ENCODE results near the gene ACADS.

The ACADS gene

DNA sequence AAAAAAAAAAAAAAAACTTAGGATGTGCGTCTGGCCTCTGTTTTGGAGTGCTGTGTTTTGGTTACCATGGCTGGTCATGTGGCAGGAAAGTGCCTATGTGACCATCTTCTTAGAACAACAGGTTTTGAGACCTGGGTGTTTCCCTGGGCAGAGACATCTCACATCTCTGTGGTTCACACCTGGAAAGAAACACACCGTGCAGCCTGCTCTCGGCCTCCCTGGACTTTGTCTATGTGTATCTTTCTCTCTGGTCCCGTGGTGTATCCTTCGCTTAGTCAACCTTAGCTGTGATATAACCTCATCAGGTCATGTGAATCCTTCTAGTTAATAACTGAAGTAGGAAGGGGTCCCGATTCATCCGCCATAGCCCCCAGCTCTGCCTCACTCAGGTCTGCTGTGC is 22.6 kb downstream of the ACADS start:
- no peak for DNase-seq
- TF ChIP-seq, protein P1, sequence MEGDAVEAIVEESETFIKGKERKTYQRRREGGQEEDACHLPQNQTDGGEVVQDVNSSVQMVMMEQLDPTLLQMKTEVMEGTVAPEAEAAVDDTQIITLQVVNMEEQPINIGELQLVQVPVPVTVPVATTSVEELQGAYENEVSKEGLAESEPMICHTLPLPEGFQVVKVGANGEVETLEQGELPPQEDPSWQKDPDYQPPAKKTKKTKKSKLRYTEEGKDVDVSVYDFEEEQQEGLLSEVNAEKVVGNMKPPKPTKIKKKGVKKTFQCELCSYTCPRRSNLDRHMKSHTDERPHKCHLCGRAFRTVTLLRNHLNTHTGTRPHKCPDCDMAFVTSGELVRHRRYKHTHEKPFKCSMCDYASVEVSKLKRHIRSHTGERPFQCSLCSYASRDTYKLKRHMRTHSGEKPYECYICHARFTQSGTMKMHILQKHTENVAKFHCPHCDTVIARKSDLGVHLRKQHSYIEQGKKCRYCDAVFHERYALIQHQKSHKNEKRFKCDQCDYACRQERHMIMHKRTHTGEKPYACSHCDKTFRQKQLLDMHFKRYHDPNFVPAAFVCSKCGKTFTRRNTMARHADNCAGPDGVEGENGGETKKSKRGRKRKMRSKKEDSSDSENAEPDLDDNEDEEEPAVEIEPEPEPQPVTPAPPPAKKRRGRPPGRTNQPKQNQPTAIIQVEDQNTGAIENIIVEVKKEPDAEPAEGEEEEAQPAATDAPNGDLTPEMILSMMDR (IDR thresholded peaks at IDR 0.05), result no peak
- H3K4me3 Mint-ChIP-seq, result no peak overlapping the region
- H3K27ac Mint-ChIP-seq, result peak overlapping the region; percentile 34
- no peaks in the 10 kb centered on the region for H3K9me3 Mint-ChIP-seq
- H3K27me3 Mint-ChIP-seq (ENCODE audit: low read depth, poor library complexity), result peaks cover 15% of the 10 kb centered on the region
- H3K36me3 Mint-ChIP-seq (ENCODE audit: low read depth), result no peaks in the 10 kb centered on the region
- H3K4me1 Mint-ChIP-seq, result peaks cover 36% of the 10 kb centered on the region

DNA sequence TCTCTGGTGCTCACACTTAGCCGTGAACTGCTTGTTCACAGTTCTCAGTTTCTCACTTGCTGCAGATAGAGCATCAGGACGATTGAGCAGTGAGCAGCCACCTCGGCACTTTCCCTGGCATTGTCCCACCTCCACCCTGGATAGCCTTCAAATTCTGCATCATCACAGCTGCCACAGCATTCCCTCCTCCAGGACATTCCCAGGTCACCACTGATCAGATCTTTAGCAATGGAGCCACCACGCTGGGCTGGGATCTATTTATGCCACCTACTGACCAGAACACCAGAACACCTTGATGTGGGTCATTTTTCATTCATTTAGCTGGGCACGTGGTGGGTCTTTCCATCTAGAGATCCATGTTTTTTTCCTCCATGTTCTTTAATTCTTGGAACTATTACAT is 23.6 kb downstream of the ACADS start:
- Mint-ChIP-seq H3K4me1 (peaks cover 36% of the 10 kb centered on the region), H3K27me3 (ENCODE audit: low read depth, poor library complexity) (peaks cover 15% of the 10 kb centered on the region), H3K27ac (no peak overlapping the region), H3K36me3 (ENCODE audit: low read depth) (peaks cover 5% of the 10 kb centered on the region), H3K4me3 (no peak overlapping the region), H3K9me3 (peaks cover 5% of the 10 kb centered on the region)
- no peak for DNase-seq
- TF ChIP-seq, protein P1 (IDR thresholded peaks at IDR 0.05), result no peak

DNA sequence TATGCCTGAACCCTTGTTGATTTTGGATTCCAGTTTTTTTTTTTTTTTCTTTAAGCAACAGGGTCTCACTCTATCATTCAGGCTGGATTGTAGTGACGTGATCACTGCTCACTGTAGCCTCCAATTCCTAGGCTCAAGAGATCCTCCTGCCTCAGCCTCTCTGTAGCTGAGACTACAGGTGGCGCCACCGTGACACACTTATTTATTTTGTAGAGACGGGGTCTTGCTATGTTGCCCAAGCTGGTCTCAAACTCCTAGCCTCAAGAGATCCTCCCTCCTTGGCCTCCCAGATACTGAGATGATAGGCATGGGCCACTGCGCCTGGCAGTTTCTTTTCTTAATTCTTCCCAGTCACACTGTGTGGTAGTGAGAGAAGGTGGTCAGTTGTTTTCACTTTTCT is 25.2 kb downstream of the ACADS start:
- peaks cover 19% of the 10 kb centered on the region for H3K9me3 Mint-ChIP-seq
- DNase-seq, result no peak
- no peak overlapping the region for H3K4me3 Mint-ChIP-seq
- peaks cover 24% of the 10 kb centered on the region for H3K4me1 Mint-ChIP-seq
- peaks cover 15% of the 10 kb centered on the region for H3K27me3 Mint-ChIP-seq (ENCODE audit: low read depth, poor library complexity)
- H3K36me3 Mint-ChIP-seq (ENCODE audit: low read depth), result peaks cover 5% of the 10 kb centered on the region
- H3K27ac Mint-ChIP-seq, result no peak overlapping the region
- TF ChIP-seq, protein P1 (IDR thresholded peaks at IDR 0.05), result no peak

DNA sequence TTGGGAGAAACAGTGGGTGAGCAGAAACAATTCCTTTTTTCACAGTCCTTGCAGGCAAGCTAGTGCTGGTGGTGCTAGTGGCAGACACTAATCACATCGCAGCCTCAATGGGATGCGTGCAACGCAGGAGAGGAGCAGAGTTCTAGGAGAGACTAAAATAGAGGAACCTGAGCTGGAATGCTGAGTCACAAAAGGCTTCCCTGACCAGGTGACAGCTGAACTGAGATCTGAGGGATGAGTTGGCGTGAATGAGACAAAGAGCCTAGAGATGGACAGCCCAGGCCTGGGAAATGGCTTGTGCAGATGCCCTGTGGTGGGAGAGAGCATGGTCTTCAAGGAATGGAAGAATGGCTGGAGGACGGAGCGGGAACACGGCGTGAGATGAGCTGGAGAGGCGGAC is 25.8 kb downstream of the ACADS start:
- TF ChIP-seq, protein P1 (IDR thresholded peaks at IDR 0.05), result no peak
- H3K4me3 Mint-ChIP-seq, result no peak overlapping the region
- peaks cover 21% of the 10 kb centered on the region for H3K9me3 Mint-ChIP-seq
- peak overlapping the region; percentile 62 for H3K27ac Mint-ChIP-seq
- peaks cover 5% of the 10 kb centered on the region for H3K36me3 Mint-ChIP-seq (ENCODE audit: low read depth)
- no peak for DNase-seq
- H3K4me1 Mint-ChIP-seq, result peaks cover 22% of the 10 kb centered on the region
- H3K27me3 Mint-ChIP-seq (ENCODE audit: low read depth, poor library complexity), result peaks cover 12% of the 10 kb centered on the region

DNA sequence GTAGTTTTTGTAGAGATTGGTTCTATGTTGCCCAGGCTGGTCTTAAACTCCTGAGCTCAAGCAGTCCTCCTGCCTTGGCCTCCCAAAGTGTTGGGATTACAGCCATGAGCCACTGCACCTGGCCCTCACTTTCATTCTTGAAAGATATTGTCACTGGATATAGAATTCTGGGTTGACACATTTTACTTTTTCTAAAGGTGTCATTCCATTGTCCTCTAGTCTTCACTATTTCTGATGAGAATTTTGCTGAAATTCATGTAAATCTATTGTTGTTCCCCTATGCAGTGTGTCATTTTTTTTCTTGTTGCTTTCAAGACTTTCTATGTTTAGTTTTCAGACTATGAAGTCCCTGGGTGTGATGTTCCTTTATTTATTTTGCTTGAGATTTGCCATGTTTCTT is 29.2 kb downstream of the ACADS start:
- peaks cover 14% of the 10 kb centered on the region for H3K36me3 Mint-ChIP-seq (ENCODE audit: low read depth)
- H3K4me3 Mint-ChIP-seq, result no peak overlapping the region
- peaks cover 8% of the 10 kb centered on the region for H3K27me3 Mint-ChIP-seq (ENCODE audit: low read depth, poor library complexity)
- TF ChIP-seq, protein P1 (IDR thresholded peaks at IDR 0.05), result no peak
- H3K27ac Mint-ChIP-seq, result no peak overlapping the region
- peaks cover 17% of the 10 kb centered on the region for H3K4me1 Mint-ChIP-seq
- no peak for DNase-seq
- peaks cover 21% of the 10 kb centered on the region for H3K9me3 Mint-ChIP-seq

DNA sequence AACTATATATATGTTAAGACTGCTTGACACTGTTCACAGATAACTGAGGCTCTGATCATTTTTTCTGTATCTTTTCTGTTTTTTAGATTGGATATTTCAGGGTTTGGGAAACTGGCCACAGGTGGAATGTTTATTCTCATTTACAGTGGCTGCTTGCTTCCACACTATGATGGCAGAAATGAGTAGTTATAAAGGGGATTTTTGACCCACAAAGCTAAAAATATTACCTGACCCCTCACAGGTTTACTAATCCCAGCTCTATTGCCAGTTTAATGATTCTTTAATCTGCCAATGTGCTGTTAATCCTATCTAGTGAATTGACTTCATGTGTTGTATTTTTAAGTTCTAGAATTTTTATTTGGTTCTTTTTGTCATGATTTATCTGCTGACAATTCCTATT is 29.6 kb downstream of the ACADS start:
- Mint-ChIP-seq H3K4me1 (peaks cover 22% of the 10 kb centered on the region), H3K9me3 (peaks cover 21% of the 10 kb centered on the region), H3K27me3 (ENCODE audit: low read depth, poor library complexity) (peaks cover 8% of the 10 kb centered on the region), H3K36me3 (ENCODE audit: low read depth) (peaks cover 18% of the 10 kb centered on the region), H3K4me3 (no peak overlapping the region), H3K27ac (no peak overlapping the region)
- no peak for DNase-seq
- TF ChIP-seq, protein P1 (IDR thresholded peaks at IDR 0.05), result no peak
